Liver (tissue), 9 donors: Measurements from ENCODE around the gene SCYL3. TPM values are rescaled to one million over a fixed set of nuclear protein-coding genes. Genes with fewer than 3 reads are reported as not detected.

Experiments
- DNase-seq: peaks from one replicate; pipeline ENCODE4 v3.0.0-alpha.2; 2017; ENCODE audit warnings: low spot score
- H3K27ac ChIP-seq, 2 donors: one replicate each; pipeline ENCODE4 v1.7.0; 2013; ENCODE audit warnings: inconsistent platforms in 2 of 2, low read length in 2 of 2, control low read depth in 1 of 2, low read depth in 1 of 2, mild to moderate bottlenecking in 1 of 2
- H3K27me3 ChIP-seq, 4 donors: one replicate each; pipeline versions ENCODE4 v1.6.1 to v1.7.0; 2013; ENCODE audit warnings: low read length in 3 of 4, inconsistent platforms in 1 of 4, mild to moderate bottlenecking in 1 of 4, moderate library complexity in 1 of 4; ENCODE audit not compliant: control insufficient read depth in 4 of 4, insufficient read depth in 4 of 4
- H3K36me3 ChIP-seq, 4 donors: one replicate each; pipeline versions ENCODE4 v1.6.1 to v1.7.0; 2013; ENCODE audit warnings: low read length in 3 of 4, mild to moderate bottlenecking in 3 of 4, low read depth in 1 of 4, moderate library complexity in 1 of 4; ENCODE audit not compliant: control insufficient read depth in 4 of 4, insufficient read depth in 3 of 4
- H3K4me1 ChIP-seq, 4 donors: one replicate each; pipeline versions ENCODE4 v1.6.1 to v1.7.0; 2013; ENCODE audit warnings: low read length in 3 of 4, mild to moderate bottlenecking in 3 of 4, moderate library complexity in 1 of 4; ENCODE audit not compliant: control insufficient read depth in 4 of 4, insufficient read depth in 4 of 4
- H3K4me3 ChIP-seq, 3 donors: one replicate each; pipeline versions ENCODE4 v1.6.1 to v1.7.0; 2013; ENCODE audit warnings: low read length in 3 of 3, control low read depth in 1 of 3, low read depth in 1 of 3, mild to moderate bottlenecking in 1 of 3
- H3K9ac ChIP-seq, 2 donors: one replicate each; pipeline ENCODE4 v1.7.0; 2013; ENCODE audit warnings: low read length in 2 of 2, mild to moderate bottlenecking in 2 of 2, moderate library complexity in 2 of 2, control low read depth in 1 of 2, low read depth in 1 of 2
- H3K9me3 ChIP-seq, 4 donors: one replicate each; pipeline versions ENCODE4 v1.6.1 to v1.7.0; 2013; ENCODE audit warnings: low read length in 3 of 4; ENCODE audit not compliant: control insufficient read depth in 4 of 4
- FOXA2 ChIP-seq: IDR thresholded peaks from 2 replicates; pipeline ENCODE4 v1.6.1; 2016; ENCODE audit warnings: antibody characterized with exemption
- GABPA ChIP-seq, 2 donors: IDR thresholded peaks in 1 of 2; conservative IDR thresholded peaks in 1 of 2; 2 replicates each; pipeline ENCODE4 v1.6.1; 2016; ENCODE audit warnings: antibody characterized with exemption in 2 of 2, mild to moderate bottlenecking in 1 of 2, moderate library complexity in 1 of 2
- RAD21 ChIP-seq, 2 donors: IDR thresholded peaks; 2 replicates each; pipeline ENCODE4 v1.6.1; 2016; ENCODE audit warnings: antibody characterized with exemption in 2 of 2, mild to moderate bottlenecking in 2 of 2
- SP1 ChIP-seq: IDR thresholded peaks from 2 replicates; pipeline ENCODE4 v1.6.1; 2018; ENCODE audit warnings: antibody characterized with exemption, mild to moderate bottlenecking
- WGBS: extraction: QIAGEN DNeasy Blood & Tissue Kit; methylation state at CpG from one replicate; pipeline ENCODE4 v1.1.7; 2013; 5-methylcytosine and 5-hydroxymethylcytosine counted together
- polyA plus RNA-seq, 2 donors: library from polyadenylated mRNA; stranded (reverse) in 1 of 2; unstranded in 1 of 2; fragments of 200-250 nt in 1 of 2; fragments of >200 nt in 1 of 2; fragmentation: Nextera tagmentation in 1 of 2; extraction: Ambion mirVana in 1 of 2; gene quantifications; one replicate each; pipeline versions ENCODE4 v1.2.1 to v1.2.3, GENCODE V29; 2013 to 2015
- total RNA-seq, 2 donors: library from RNA; depleted of rRNA; stranded (reverse); fragments of >200 nt; gene quantifications; one replicate each; pipeline ENCODE4 v1.2.3, GENCODE V29; 2014
- TF ChIP-seq, protein P1 (sequence below): IDR thresholded peaks from 2 replicates; pipeline ENCODE4 v1.6.1; 2016; ENCODE audit warnings: antibody characterized with exemption
- TF ChIP-seq, protein P2 (sequence below): fragments of 150-350 bp; IDR thresholded peaks from 2 replicates; pipeline ENCODE4 v1.5.1; 2017; ENCODE audit warnings: improper control_type of control experiment, low read depth, low read length; ENCODE audit not compliant: missing input control
- donor health status: healthy.
- donor health status: healthy.
- donor health status: healthy.
- donor health status: healthy.
- donor health status: healthy.

The SCYL3 gene
- total and polyA plus RNA-seq, 4 donors: 4.0 to 12.2 (median 6.1) TPM

DNA sequence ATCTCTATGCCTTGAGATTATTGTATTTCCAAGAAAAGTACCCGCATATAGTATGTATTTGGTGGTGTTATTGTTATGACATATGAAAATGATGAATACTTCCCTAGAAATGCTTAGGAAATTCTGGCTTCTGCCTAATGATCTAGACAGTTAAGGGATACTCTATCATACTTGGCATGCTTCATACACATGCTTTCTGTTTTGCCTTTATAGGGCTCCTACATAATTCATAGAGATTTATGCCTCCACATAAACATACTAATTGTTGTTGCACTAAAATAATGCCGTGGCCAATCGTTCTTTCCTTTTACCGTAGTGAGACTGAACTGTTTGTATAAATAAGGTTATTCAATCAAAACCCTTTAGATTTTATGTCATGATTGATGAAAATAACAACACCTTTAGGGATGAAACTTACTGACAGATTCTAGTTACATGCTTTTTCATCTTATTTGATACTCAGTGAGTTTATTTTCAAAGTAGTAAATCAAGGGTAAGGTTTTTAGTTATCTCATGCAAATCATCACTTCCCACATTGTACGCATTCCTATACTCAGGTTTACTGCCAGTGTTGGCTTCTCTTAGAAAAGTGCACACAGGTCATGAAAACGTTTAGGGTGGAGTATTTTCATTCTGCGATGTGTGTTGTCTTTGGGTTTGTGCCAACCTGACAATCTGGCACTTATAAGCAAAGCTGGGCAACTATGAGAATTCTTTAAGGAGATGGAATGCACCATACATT is 40.5 kb upstream of the SCYL3 start (continued):
- TF ChIP-seq, protein P1, sequence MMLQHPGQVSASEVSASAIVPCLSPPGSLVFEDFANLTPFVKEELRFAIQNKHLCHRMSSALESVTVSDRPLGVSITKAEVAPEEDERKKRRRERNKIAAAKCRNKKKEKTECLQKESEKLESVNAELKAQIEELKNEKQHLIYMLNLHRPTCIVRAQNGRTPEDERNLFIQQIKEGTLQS: no peak

DNA sequence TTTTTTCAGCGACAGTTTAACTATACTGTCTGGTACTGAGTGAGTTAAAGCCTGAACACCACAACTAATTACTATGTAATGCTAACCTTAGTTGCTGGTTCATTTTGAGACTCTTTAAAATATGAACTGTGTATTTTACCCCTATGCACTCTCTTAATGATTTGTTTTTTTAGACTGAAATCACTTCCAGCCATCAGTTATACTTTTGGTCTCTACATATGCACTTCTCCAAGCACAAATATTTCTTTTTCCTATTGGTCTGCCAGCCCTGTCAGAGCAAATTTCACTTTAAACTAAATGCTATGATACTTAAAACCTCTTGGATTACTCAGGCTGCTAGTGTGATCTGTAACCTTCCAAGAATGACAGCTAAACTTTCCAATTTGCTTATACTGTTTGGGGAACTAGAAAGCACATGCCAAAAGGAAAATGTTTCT is 38.1 kb upstream of the SCYL3 start:
- Histone ChIP-seq H3K4me1 (no peaks in the 10 kb centered on the region), H3K4me3 (no peak overlapping the region), H3K27me3 (no peaks in the 10 kb centered on the region), H3K36me3 (no peaks in the 10 kb centered on the region), H3K27ac (no peak overlapping the region), H3K9me3 (no peaks in the 10 kb centered on the region), H3K9ac (no peak overlapping the region)
- TF ChIP-seq GABPA (IDR thresholded peaks at IDR 0.05 in 1 of 2, conservative IDR thresholded peaks at IDR 0.05 in 1 of 2): no peak
- no peak for DNase-seq
- WGBS: 95% methylated on average over 1 of the region's 1 CpG

DNA sequence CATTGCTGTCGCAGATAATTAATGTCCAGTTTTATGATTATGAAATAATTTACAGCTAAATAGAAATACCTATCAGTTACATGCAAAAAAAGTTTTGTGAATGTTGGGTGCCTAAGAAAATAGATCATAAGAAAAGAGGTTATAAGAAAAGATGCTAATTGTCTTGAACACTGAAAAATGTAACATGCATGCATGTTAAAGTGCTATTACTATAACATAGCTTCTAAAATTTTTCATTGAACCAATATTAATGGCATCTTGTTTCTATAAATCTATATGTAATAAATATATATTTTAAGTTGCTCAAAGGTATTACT is 35.5 kb upstream of the SCYL3 start:
- no peaks in the 10 kb centered on the region for H3K27me3 ChIP-seq
- H3K4me3 ChIP-seq: no peak overlapping the region
- no peak overlapping the region for H3K9ac ChIP-seq
- no peak for DNase-seq
- WGBS: 17% methylated on average over 1 of the region's 1 CpG
- H3K4me1 ChIP-seq: no peaks in the 10 kb centered on the region
- no peaks in the 10 kb centered on the region for H3K9me3 ChIP-seq
- TF ChIP-seq RAD21 (IDR thresholded peaks at IDR 0.05): peak in 1 of 2 donors; percentile 3
- TF ChIP-seq SP1: no peak
- TF ChIP-seq FOXA2: no peak
- no peak overlapping the region for H3K27ac ChIP-seq
- no peaks in the 10 kb centered on the region for H3K36me3 ChIP-seq

DNA sequence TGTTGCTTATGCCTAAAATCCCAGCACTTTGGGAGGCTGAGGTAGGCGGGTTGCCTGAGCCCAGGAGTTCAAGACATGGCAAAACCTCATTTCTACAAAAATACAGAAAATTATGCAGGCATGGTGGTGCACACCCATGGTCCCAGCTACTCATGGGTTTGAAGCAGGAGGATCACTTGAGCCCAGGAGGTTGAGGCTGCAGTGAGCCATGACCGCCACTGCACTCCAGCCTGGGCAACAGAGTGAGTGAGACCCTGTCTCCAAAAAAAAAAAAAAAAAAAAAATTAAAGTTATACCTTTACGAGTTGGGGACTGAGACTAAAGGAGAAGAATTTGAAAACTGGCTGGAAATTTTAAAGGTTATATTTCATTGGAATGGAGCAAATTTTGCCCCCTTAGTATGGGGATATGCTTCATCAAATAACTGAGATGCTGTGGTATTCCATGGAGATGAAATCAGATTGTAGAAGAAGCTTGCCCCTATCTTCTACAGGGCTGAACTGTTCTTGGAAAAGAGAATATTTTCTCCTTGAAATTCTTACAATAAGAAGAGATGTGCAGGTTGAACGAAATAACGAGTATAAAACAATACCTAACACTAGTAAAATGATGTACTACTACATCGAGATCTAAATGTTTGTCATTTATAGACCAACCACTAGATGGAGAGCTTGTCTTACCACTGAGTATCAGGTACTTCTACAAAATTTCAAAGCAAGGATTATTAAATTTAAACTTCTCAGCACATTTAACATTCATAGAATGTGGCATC is 34.9 kb upstream of the SCYL3 start:
- Histone ChIP-seq H3K9ac (no peak overlapping the region), H3K27ac (no peak overlapping the region), H3K9me3 (no peaks in the 10 kb centered on the region), H3K4me1 (no peaks in the 10 kb centered on the region), H3K4me3 (no peak overlapping the region), H3K36me3 (no peaks in the 10 kb centered on the region), H3K27me3 (no peaks in the 10 kb centered on the region)
- peak; percentile 92 to 95 for TF ChIP-seq RAD21 (IDR thresholded peaks at IDR 0.05)
- TF ChIP-seq, protein P1: no peak
- TF ChIP-seq, protein P2, sequence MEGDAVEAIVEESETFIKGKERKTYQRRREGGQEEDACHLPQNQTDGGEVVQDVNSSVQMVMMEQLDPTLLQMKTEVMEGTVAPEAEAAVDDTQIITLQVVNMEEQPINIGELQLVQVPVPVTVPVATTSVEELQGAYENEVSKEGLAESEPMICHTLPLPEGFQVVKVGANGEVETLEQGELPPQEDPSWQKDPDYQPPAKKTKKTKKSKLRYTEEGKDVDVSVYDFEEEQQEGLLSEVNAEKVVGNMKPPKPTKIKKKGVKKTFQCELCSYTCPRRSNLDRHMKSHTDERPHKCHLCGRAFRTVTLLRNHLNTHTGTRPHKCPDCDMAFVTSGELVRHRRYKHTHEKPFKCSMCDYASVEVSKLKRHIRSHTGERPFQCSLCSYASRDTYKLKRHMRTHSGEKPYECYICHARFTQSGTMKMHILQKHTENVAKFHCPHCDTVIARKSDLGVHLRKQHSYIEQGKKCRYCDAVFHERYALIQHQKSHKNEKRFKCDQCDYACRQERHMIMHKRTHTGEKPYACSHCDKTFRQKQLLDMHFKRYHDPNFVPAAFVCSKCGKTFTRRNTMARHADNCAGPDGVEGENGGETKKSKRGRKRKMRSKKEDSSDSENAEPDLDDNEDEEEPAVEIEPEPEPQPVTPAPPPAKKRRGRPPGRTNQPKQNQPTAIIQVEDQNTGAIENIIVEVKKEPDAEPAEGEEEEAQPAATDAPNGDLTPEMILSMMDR: peak; percentile 58
- DNase-seq: no peak
- 47% methylated on average over 6 of the region's 6 CpGs for WGBS
